Measurements from ENCODE around the gene ZNF117. TPM values are rescaled to one million over a fixed set of nuclear protein-coding genes. Genes with fewer than 3 reads are reported as not detected.
A peak's percentile ranks its signal among the peaks of the same experiment; 100 is the strongest.
"Not testable (repeated sequence)": the region's sequence is repeated elsewhere in the genome, so short reads cannot be mapped to it uniquely, and the experiment has no call there.

The ZNF117 gene
- total RNA-seq = 1 to 10 TPM; 1.0 to 3.8 (median 2.7) TPM
- total RNA-seq (2013) = 7.0 TPM
- total RNA-seq = 1.0 to 15.1 (median 4.8) reads per million in 29 experiments

- Histone ChIP-seq H3K36me3 (ENCODE audit: control insufficient read depth in 2 of 2, extremely low read depth in 1 of 2, insufficient read depth in 1 of 2, low read length in 1 of 2) (peaks cover 0 to 6% of the 10 kb centered on the region in 2 donors), H3K27ac (ENCODE audit: low read length) (no peak within 1 kb of the TSS), H3K27me3 (replicated peaks in 1 of 2; ENCODE audit: control insufficient read depth in 2 of 2, extremely low read depth in 1 of 2, insufficient read depth in 2 of 2, low read length in 1 of 2) (no peaks in the 10 kb centered on the region), H3K4me3 (ENCODE audit: control insufficient read depth in 1 of 2, extremely low read depth in 1 of 2, low read length in 1 of 2) (peak within 1 kb of the TSS in 1 of 2 donors; percentile 15), H3K4me1 (ENCODE audit: control insufficient read depth in 1 of 2, extremely low read depth in 1 of 2, insufficient read depth in 2 of 2, low read length in 2 of 2) (no peaks in the 10 kb centered on the region), H3K9me3 (peaks cover 7% of the 10 kb centered on the region)
- no peak for ATAC-seq (replicated peaks in 1 of 4)
- H3K4me3 Mint-ChIP-seq = no peak within 1 kb of the TSS
- WGBS (ENCODE audit: insufficient coverage) = 100% methylated on average over 2 of the region's 4 CpGs
- H3K27me3 Mint-ChIP-seq = no peaks in the 10 kb centered on the region
- ChIA-PET POLR2A (no interaction called here), CTCF (no interaction called here)
- H3K9me3 Mint-ChIP-seq = peaks cover 27 to 74% (median 66%) of the 10 kb centered on the region in 3 donors
- no peak for DNase-seq
- H3K4me1 Mint-ChIP-seq = no peaks in the 10 kb centered on the region
- H3K27ac Mint-ChIP-seq = no peak within 1 kb of the TSS
- H3K36me3 Mint-ChIP-seq = peaks cover 51% of the 10 kb centered on the region
Measured at GRCh38 chr7:64990936-64991335, at the start of gene ZNF117. TSS of gene ZNF117 (minus strand) at chr7:64991036.

GRCh38 chr7:65038767-65039166 lies 47.9 kb upstream of the ZNF117 start:
- DNase-seq = peak in 22 of 35 experiments; percentile 0 to 29 (median 8)
- H3K36me3 Mint-ChIP-seq; H3K36me3 ChIP-seq (ENCODE audit: control insufficient read depth in 2 of 2, extremely low read depth in 1 of 2, insufficient read depth in 1 of 2, low read length in 1 of 2); CTCF ChIA-PET; H3K9me3 Mint-ChIP-seq; H3K9me3 ChIP-seq; H3K27ac ChIP-seq (ENCODE audit: low read length); H3K27me3 Mint-ChIP-seq; H3K27me3 ChIP-seq (replicated peaks in 1 of 2; ENCODE audit: control insufficient read depth in 2 of 2, extremely low read depth in 1 of 2, insufficient read depth in 2 of 2, low read length in 1 of 2); H3K4me1 ChIP-seq (ENCODE audit: control insufficient read depth in 1 of 2, extremely low read depth in 1 of 2, insufficient read depth in 2 of 2, low read length in 2 of 2): not testable (repeated sequence)
- under 1% methylated on average over 32 of the region's 35 CpGs for WGBS (ENCODE audit: insufficient coverage)
- H3K4me1 Mint-ChIP-seq = peaks cover 11 to 18% (median 17%) of the 10 kb centered on the region in 3 donors
- peak overlapping the region; percentile 52 to 62 for H3K4me3 ChIP-seq (ENCODE audit: control insufficient read depth in 1 of 2, extremely low read depth in 1 of 2, low read length in 1 of 2)
- ATAC-seq (replicated peaks in 1 of 4) = peak in 2 of 4 experiments; percentile 3 to 7
- POLR2A ChIA-PET = interaction anchor here (0.7 to 2.3 kb wide), 2 partner anchors 32 to 1375 kb away, joined by 4 to 24 read pairs; partner anchors contain the start of gene ERV3-1 (in 1 of the 2)
- peak overlapping the region; percentile 42 to 76 for H3K27ac Mint-ChIP-seq
- peak overlapping the region; percentile 77 to 89 (median 81) for H3K4me3 Mint-ChIP-seq

GRCh38 chr7:65037740-65038688 lies 47.2 kb upstream of the ZNF117 start:
- Mint-ChIP-seq H3K27me3 (no peaks in the 10 kb centered on the region), H3K4me1 (peaks cover 11 to 18% (median 17%) of the 10 kb centered on the region in 3 donors), H3K36me3 (no peaks in the 10 kb centered on the region), H3K4me3 (peak overlapping the region; percentile 76 to 81 (median 80)), H3K27ac (peak overlapping the region; percentile 67 to 82), H3K9me3 (no peaks in the 10 kb centered on the region)
- WGBS (ENCODE audit: insufficient coverage) = 6% methylated on average over 29 of the region's 92 CpGs
- Histone ChIP-seq H3K27ac (ENCODE audit: low read length) (peak overlapping the region; percentile 58), H3K27me3 (replicated peaks in 1 of 2; ENCODE audit: control insufficient read depth in 2 of 2, extremely low read depth in 1 of 2, insufficient read depth in 2 of 2, low read length in 1 of 2) (no peaks in the 10 kb centered on the region), H3K4me1 (ENCODE audit: control insufficient read depth in 1 of 2, extremely low read depth in 1 of 2, insufficient read depth in 2 of 2, low read length in 2 of 2) (peaks cover 6 to 9% of the 10 kb centered on the region in 2 experiments), H3K9me3 (no peaks in the 10 kb centered on the region), H3K4me3 (ENCODE audit: control insufficient read depth in 1 of 2, extremely low read depth in 1 of 2, low read length in 1 of 2) (peak overlapping the region; percentile 23 to 71), H3K36me3 (ENCODE audit: control insufficient read depth in 2 of 2, extremely low read depth in 1 of 2, insufficient read depth in 1 of 2, low read length in 1 of 2) (no peaks in the 10 kb centered on the region)
- DNase-seq (peak; percentile 84 to 96 (median 92)), ATAC-seq (replicated peaks in 1 of 4) (peak; percentile 88 to 94 (median 92))
- POLR2A ChIA-PET = interaction anchor here (0.6 to 2.3 kb wide), 5 partner anchors 32 to 1957 kb away, joined by 3 to 24 read pairs (median 5); partner anchors contain the start of genes ERV3-1 (in 1 of the 2) and SBDS (in 1 of the 2)
- CTCF ChIA-PET = interaction anchor here (0.8 to 1.9 kb wide), 4 partner anchors 31 to 730 kb away, joined by 3 to 13 read pairs (median 4); partner anchors contain the start of gene ERV3-1 (in 2 of the 2)

GRCh38 chr7:65036526-65036925 lies 45.7 kb upstream of the ZNF117 start:
- H3K27me3 Mint-ChIP-seq; H3K4me3 Mint-ChIP-seq; H3K36me3 Mint-ChIP-seq; H3K36me3 ChIP-seq (ENCODE audit: control insufficient read depth in 2 of 2, extremely low read depth in 1 of 2, insufficient read depth in 1 of 2, low read length in 1 of 2); ATAC-seq (replicated peaks in 1 of 4); H3K27ac Mint-ChIP-seq; H3K9me3 ChIP-seq; H3K4me3 ChIP-seq (ENCODE audit: control insufficient read depth in 1 of 2, extremely low read depth in 1 of 2, low read length in 1 of 2); H3K27ac ChIP-seq (ENCODE audit: low read length); H3K27me3 ChIP-seq (replicated peaks in 1 of 2; ENCODE audit: control insufficient read depth in 2 of 2, extremely low read depth in 1 of 2, insufficient read depth in 2 of 2, low read length in 1 of 2); H3K9me3 Mint-ChIP-seq; H3K4me1 ChIP-seq (ENCODE audit: control insufficient read depth in 1 of 2, extremely low read depth in 1 of 2, insufficient read depth in 2 of 2, low read length in 2 of 2): not testable (repeated sequence)
- CTCF ChIA-PET = interaction anchor here (0.6 to 1.9 kb wide), 7 partner anchors 21 to 1694 kb away, joined by 4 to 13 read pairs (median 5); partner anchors contain the start of gene ERV3-1 (in 2 of the 2)
- DNase-seq = peak in 1 of 35 experiments; percentile 5
- H3K4me1 Mint-ChIP-seq = peaks cover 11 to 16% (median 16%) of the 10 kb centered on the region in 3 donors
- no CpG with 5 or more reads among the region's 2 CpGs for WGBS (ENCODE audit: insufficient coverage)
- POLR2A ChIA-PET = interaction anchor here (0.6 to 2.3 kb wide), 4 partner anchors 26 to 283 kb away, joined by 7 to 24 read pairs (median 13); partner anchors contain the start of gene ERV3-1 (in 2 of the 2)

GRCh38 chr7:65035469-65035868 lies 44.6 kb upstream of the ZNF117 start:
- H3K4me3 Mint-ChIP-seq; H3K27ac ChIP-seq (ENCODE audit: low read length); ATAC-seq (replicated peaks in 1 of 4); H3K36me3 Mint-ChIP-seq; H3K9me3 ChIP-seq; H3K36me3 ChIP-seq (ENCODE audit: control insufficient read depth in 2 of 2, extremely low read depth in 1 of 2, insufficient read depth in 1 of 2, low read length in 1 of 2); DNase-seq; H3K27ac Mint-ChIP-seq; CTCF ChIA-PET; H3K9me3 Mint-ChIP-seq; H3K4me3 ChIP-seq (ENCODE audit: control insufficient read depth in 1 of 2, extremely low read depth in 1 of 2, low read length in 1 of 2); H3K27me3 Mint-ChIP-seq; POLR2A ChIA-PET; H3K4me1 ChIP-seq (ENCODE audit: control insufficient read depth in 1 of 2, extremely low read depth in 1 of 2, insufficient read depth in 2 of 2, low read length in 2 of 2); H3K27me3 ChIP-seq (replicated peaks in 1 of 2; ENCODE audit: control insufficient read depth in 2 of 2, extremely low read depth in 1 of 2, insufficient read depth in 2 of 2, low read length in 1 of 2): not testable (repeated sequence)
- H3K4me1 Mint-ChIP-seq = peaks cover 11 to 16% (median 16%) of the 10 kb centered on the region in 3 donors

- H3K9me3 ChIP-seq; ATAC-seq (replicated peaks in 1 of 4); DNase-seq; H3K9me3 Mint-ChIP-seq; H3K4me3 Mint-ChIP-seq; H3K4me1 Mint-ChIP-seq; H3K27me3 Mint-ChIP-seq; H3K36me3 ChIP-seq (ENCODE audit: control insufficient read depth in 2 of 2, extremely low read depth in 1 of 2, insufficient read depth in 1 of 2, low read length in 1 of 2); H3K4me3 ChIP-seq (ENCODE audit: control insufficient read depth in 1 of 2, extremely low read depth in 1 of 2, low read length in 1 of 2); H3K27me3 ChIP-seq (replicated peaks in 1 of 2; ENCODE audit: control insufficient read depth in 2 of 2, extremely low read depth in 1 of 2, insufficient read depth in 2 of 2, low read length in 1 of 2); H3K27ac Mint-ChIP-seq; H3K36me3 Mint-ChIP-seq; CTCF ChIA-PET; H3K27ac ChIP-seq (ENCODE audit: low read length); H3K4me1 ChIP-seq (ENCODE audit: control insufficient read depth in 1 of 2, extremely low read depth in 1 of 2, insufficient read depth in 2 of 2, low read length in 2 of 2): not testable (repeated sequence)
- POLR2A ChIA-PET = interaction anchor here in 1 of 2 donors (0.6 kb wide), 1 partner anchor 1981 kb away, joined by 3 read pairs; no protein-coding TSS in a partner anchor
- WGBS (ENCODE audit: insufficient coverage) = 86% methylated on average over 1 of the region's 10 CpGs
Measured at GRCh38 chr7:65034120-65034782, 43.4 kb upstream of the ZNF117 start.

Measured in T-cell (primary cell).